ENCODE measurements around the gene SLK. TPM values are rescaled to one million over a fixed set of nuclear protein-coding genes. Genes with fewer than 3 reads are reported as not detected.

Gene SLK
- total RNA-seq, 1 donor from 2014 or later: 27.5 TPM

- Mint-ChIP-seq H3K36me3 (ENCODE audit: low read depth, unreplicated experiment) (no peaks in the 10 kb centered on the region), H3K27me3 (ENCODE audit: low read depth, unreplicated experiment) (peaks cover 4% of the 10 kb centered on the region), H3K4me3 (ENCODE audit: unreplicated experiment) (no peak overlapping the region), H3K4me1 (ENCODE audit: low read depth, unreplicated experiment) (peaks cover 9% of the 10 kb centered on the region), H3K27ac (ENCODE audit: unreplicated experiment) (no peak overlapping the region), H3K9me3 (ENCODE audit: unreplicated experiment) (no peaks in the 10 kb centered on the region)
- no peak overlapping the region for H3K4me2 ChIP-seq (ENCODE audit: low read length)
- no peaks in the 10 kb centered on the region for H3K36me3 ChIP-seq (ENCODE audit: insufficient read depth, low read length)
- no peak overlapping the region for H3K9ac ChIP-seq (ENCODE audit: low read length)
- no peak for DNase-seq (ENCODE audit: low read depth)
- FAIRE-seq: no peak
- H3K4me1 ChIP-seq (ENCODE audit: insufficient read depth, low read length): peaks cover 15% of the 10 kb centered on the region
- H3K79me2 ChIP-seq (ENCODE audit: insufficient read depth, low read length): no peaks in the 10 kb centered on the region
- no peak overlapping the region for H3K27ac ChIP-seq (ENCODE audit: low read depth, low read length)
- no peaks in the 10 kb centered on the region for H4K20me1 ChIP-seq (ENCODE audit: insufficient read depth, low read length)
- TF ChIP-seq EZH2 (IDR thresholded peaks at IDR 0.05; ENCODE audit: insufficient read depth, low read length): no peak
- TF ChIP-seq, protein P1, sequence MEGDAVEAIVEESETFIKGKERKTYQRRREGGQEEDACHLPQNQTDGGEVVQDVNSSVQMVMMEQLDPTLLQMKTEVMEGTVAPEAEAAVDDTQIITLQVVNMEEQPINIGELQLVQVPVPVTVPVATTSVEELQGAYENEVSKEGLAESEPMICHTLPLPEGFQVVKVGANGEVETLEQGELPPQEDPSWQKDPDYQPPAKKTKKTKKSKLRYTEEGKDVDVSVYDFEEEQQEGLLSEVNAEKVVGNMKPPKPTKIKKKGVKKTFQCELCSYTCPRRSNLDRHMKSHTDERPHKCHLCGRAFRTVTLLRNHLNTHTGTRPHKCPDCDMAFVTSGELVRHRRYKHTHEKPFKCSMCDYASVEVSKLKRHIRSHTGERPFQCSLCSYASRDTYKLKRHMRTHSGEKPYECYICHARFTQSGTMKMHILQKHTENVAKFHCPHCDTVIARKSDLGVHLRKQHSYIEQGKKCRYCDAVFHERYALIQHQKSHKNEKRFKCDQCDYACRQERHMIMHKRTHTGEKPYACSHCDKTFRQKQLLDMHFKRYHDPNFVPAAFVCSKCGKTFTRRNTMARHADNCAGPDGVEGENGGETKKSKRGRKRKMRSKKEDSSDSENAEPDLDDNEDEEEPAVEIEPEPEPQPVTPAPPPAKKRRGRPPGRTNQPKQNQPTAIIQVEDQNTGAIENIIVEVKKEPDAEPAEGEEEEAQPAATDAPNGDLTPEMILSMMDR (IDR thresholded peaks at IDR 0.05; ENCODE audit: insufficient read depth, low read depth, low read length): no peak
- no peaks in the 10 kb centered on the region for H3K27me3 ChIP-seq (ENCODE audit: insufficient read depth, low read length)
- H3K4me3 ChIP-seq (ENCODE audit: insufficient read depth, low read depth, low read length): no peak overlapping the region
- no peak overlapping the region for H2AFZ ChIP-seq (ENCODE audit: low read depth, low read length)
- no peaks in the 10 kb centered on the region for H3K9me3 ChIP-seq (ENCODE audit: insufficient read depth, low read depth, low read length)
Observed at GRCh38 chr10:104059364-104059763, 92.4 kb downstream of the SLK start.

GRCh38 chr10:104061196-104061595 lies 94.3 kb downstream of the SLK start:
- H3K27ac Mint-ChIP-seq (ENCODE audit: unreplicated experiment): no peak overlapping the region
- no peak for FAIRE-seq
- no peaks in the 10 kb centered on the region for H3K9me3 Mint-ChIP-seq (ENCODE audit: unreplicated experiment)
- no peak for DNase-seq (ENCODE audit: low read depth)
- no peaks in the 10 kb centered on the region for H4K20me1 ChIP-seq (ENCODE audit: insufficient read depth, low read length)
- H3K36me3 ChIP-seq (ENCODE audit: insufficient read depth, low read length): no peaks in the 10 kb centered on the region
- H2AFZ ChIP-seq (ENCODE audit: low read depth, low read length): no peak overlapping the region
- H3K9ac ChIP-seq (ENCODE audit: low read length): no peak overlapping the region
- no peak overlapping the region for H3K4me3 Mint-ChIP-seq (ENCODE audit: unreplicated experiment)
- H3K4me1 Mint-ChIP-seq (ENCODE audit: low read depth, unreplicated experiment): no peaks in the 10 kb centered on the region
- H3K9me3 ChIP-seq (ENCODE audit: insufficient read depth, low read depth, low read length): no peaks in the 10 kb centered on the region
- H3K4me3 ChIP-seq (ENCODE audit: insufficient read depth, low read depth, low read length): no peak overlapping the region
- H3K27me3 Mint-ChIP-seq (ENCODE audit: low read depth, unreplicated experiment): peaks cover 5% of the 10 kb centered on the region
- peaks cover 4% of the 10 kb centered on the region for H3K27me3 ChIP-seq (ENCODE audit: insufficient read depth, low read length)
- TF ChIP-seq EZH2 (IDR thresholded peaks at IDR 0.05; ENCODE audit: insufficient read depth, low read length): no peak
- TF ChIP-seq, protein P1 (IDR thresholded peaks at IDR 0.05; ENCODE audit: insufficient read depth, low read depth, low read length): no peak
- no peak overlapping the region for H3K27ac ChIP-seq (ENCODE audit: low read depth, low read length)
- H3K4me1 ChIP-seq (ENCODE audit: insufficient read depth, low read length): no peaks in the 10 kb centered on the region
- H3K79me2 ChIP-seq (ENCODE audit: insufficient read depth, low read length): no peaks in the 10 kb centered on the region
- H3K36me3 Mint-ChIP-seq (ENCODE audit: low read depth, unreplicated experiment): no peaks in the 10 kb centered on the region
- H3K4me2 ChIP-seq (ENCODE audit: low read length): no peak overlapping the region

DNA sequence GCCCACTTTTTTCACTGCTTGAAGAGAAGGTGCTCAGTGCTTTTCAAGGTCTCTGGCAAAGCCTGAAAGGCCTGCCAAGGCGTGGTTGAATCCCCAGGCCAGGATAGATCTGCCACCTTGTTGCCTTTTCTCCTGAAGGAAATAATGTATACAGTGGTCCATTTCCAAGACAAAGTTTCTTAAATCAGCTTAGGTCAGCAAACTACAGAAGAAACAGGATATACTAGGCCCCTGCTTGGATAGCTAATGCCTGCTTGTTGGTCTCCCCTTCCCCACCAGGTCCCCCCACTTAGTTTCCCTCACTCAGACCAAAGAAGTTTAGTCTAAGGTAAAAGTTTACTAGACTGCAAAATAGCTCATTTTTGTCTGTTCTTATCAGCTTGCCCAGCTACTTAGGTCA lies 98.8 kb downstream of the SLK start:
- Mint-ChIP-seq H3K27me3 (ENCODE audit: low read depth, unreplicated experiment) (peaks cover 10% of the 10 kb centered on the region), H3K36me3 (ENCODE audit: low read depth, unreplicated experiment) (no peaks in the 10 kb centered on the region), H3K9me3 (ENCODE audit: unreplicated experiment) (no peaks in the 10 kb centered on the region), H3K4me1 (ENCODE audit: low read depth, unreplicated experiment) (peaks cover 7% of the 10 kb centered on the region), H3K27ac (ENCODE audit: unreplicated experiment) (no peak overlapping the region), H3K4me3 (ENCODE audit: unreplicated experiment) (no peak overlapping the region)
- no peak overlapping the region for H3K4me2 ChIP-seq (ENCODE audit: low read length)
- peaks cover 10% of the 10 kb centered on the region for H3K27me3 ChIP-seq (ENCODE audit: insufficient read depth, low read length)
- H3K4me1 ChIP-seq (ENCODE audit: insufficient read depth, low read length): no peaks in the 10 kb centered on the region
- no peak overlapping the region for H2AFZ ChIP-seq (ENCODE audit: low read depth, low read length)
- H3K9me3 ChIP-seq (ENCODE audit: insufficient read depth, low read depth, low read length): no peaks in the 10 kb centered on the region
- no peaks in the 10 kb centered on the region for H4K20me1 ChIP-seq (ENCODE audit: insufficient read depth, low read length)
- TF ChIP-seq, protein P1 (IDR thresholded peaks at IDR 0.05; ENCODE audit: insufficient read depth, low read depth, low read length): no peak
- TF ChIP-seq EZH2 (IDR thresholded peaks at IDR 0.05; ENCODE audit: insufficient read depth, low read length): no peak
- no peaks in the 10 kb centered on the region for H3K79me2 ChIP-seq (ENCODE audit: insufficient read depth, low read length)
- H3K36me3 ChIP-seq (ENCODE audit: insufficient read depth, low read length): no peaks in the 10 kb centered on the region
- FAIRE-seq (no peak), DNase-seq (ENCODE audit: low read depth) (no peak)
- no peak overlapping the region for H3K4me3 ChIP-seq (ENCODE audit: insufficient read depth, low read depth, low read length)
- H3K27ac ChIP-seq (ENCODE audit: low read depth, low read length): no peak overlapping the region
- no peak overlapping the region for H3K9ac ChIP-seq (ENCODE audit: low read length)
